GM10266 (cell line): Measurements from ENCODE around the gene OTOG.

Source experiments
- DNase-seq: peaks from one replicate; pipeline ENCODE4 v3.0.0; 2012; ENCODE audit errors: extremely low spot score
- CTCF ChIP-seq: IDR thresholded peaks from 2 replicates; pipeline ENCODE4 v1.5.1; 2012; ENCODE audit warnings: mild to moderate bottlenecking, low read depth; ENCODE audit not compliant: control insufficient read depth, insufficient read depth; ENCODE audit errors: missing control alignments

The OTOG gene

GRCh38 chr11:17588166-17588565, 41.1 kb downstream of the OTOG start:
- no peak for DNase-seq

DNA sequence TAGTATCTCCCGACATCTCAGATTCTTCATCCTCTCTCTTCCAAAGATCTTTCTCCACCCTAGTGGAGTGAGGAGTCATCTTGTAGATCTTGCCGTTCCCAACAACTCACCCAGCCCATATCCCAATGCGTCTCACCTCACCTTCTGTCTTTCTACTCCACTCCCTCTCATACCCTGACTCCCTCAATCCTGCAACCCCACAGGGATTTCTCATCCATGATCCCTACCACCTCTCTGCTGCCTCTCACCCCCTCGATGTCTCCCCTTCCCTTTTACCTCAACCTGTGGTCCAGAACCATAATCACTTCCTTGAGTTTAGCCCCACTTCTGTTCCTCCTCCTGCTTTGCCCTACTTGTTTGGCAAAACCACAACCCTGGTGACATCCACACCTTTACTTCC, 41.7 kb downstream of the OTOG start:
- DNase-seq: no peak
- no peak for TF ChIP-seq CTCF

More at GRCh38 chr11:17588166-17588565, 41.1 kb downstream of the OTOG start:
- TF ChIP-seq CTCF: no peak

GRCh38 chr11:17590463-17590862, 43.4 kb downstream of the OTOG start:
- TF ChIP-seq CTCF: no peak
- DNase-seq: no peak

GRCh38 chr11:17591293-17591692, 44.2 kb downstream of the OTOG start:
- DNase-seq: no peak
- no peak for TF ChIP-seq CTCF

GRCh38 chr11:17593466-17594245, 46.6 kb downstream of the OTOG start:
- DNase-seq: no peak
- TF ChIP-seq CTCF: no peak

GRCh38 chr11:17594686-17595192, 47.7 kb downstream of the OTOG start:
- no peak for DNase-seq
- TF ChIP-seq CTCF: no peak
